ENCODE measurements around the gene FOXI2.

FOXI2 gene

DNA sequence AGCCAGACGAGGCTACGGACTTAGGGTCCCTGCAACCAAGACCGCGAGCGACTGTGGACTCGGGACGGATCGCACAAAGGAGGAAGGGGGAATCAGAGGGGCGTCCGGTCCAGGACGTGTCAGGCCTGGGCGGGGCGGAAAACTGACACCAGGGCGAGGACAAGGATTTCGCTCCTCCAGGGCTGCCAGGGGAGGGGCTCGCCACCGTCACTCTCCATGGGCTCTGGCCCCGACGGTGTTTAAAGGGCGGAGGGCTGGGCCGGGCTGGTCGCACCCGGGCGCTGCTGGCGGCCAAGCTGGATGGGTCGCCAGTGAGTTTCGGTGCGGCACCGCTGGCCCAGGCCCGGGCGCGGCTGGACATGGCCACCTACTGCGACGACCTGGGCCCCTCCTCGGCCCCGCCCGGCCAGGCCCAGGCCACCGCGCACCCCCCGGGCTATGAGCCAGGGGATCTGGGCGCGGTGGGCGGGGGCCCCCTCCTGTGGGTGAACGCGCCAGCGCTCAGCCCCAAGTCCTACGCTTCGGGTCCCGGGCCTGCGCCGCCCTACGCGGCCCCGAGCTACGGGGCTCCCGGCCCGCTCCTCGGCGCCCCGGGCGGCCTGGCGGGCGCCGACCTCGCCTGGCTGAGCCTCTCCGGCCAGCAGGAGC is at the start of gene FOXI2:
Gene FOXI2 (plus strand): TSS at position 271 of the 648 bp plus-strand sequence. CDS start 89 bp downstream, at position 360.
- Histone ChIP-seq H3K9me3 (ENCODE audit: low read length) (no peaks in the 10 kb centered on the region), H2AFZ (ENCODE audit: low read depth, low read length) (no peak within 1 kb of the TSS), H3K27me3 (ENCODE audit: insufficient read depth, low read length) (peaks cover 75% of the 10 kb centered on the region), H3K36me3 (ENCODE audit: insufficient read depth, low read length) (no peaks in the 10 kb centered on the region), H3K4me3 (ENCODE audit: low read length) (no peak within 1 kb of the TSS), H3K4me1 (ENCODE audit: insufficient read depth, low read length) (no peaks in the 10 kb centered on the region)

DNA sequence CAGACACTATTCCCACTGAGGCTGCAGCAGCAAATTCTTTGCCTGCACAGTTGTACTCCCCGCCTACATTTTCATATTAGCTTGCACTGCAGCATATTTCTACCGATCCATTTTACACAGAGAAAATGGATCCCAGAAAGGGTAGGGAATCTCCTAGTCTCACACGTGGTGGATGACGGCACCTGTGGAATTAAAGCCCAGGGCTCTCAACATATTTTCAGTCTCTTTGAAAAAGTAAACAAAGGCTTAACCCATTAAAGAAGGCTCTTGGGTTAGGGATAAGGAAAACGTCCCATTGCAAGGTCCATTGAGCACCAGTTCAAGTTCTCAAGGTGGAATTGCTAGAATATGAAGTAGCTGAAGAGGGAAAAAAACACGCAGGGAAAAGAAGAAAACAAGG is 49.4 kb upstream of the FOXI2 start:
- H3K27me3 ChIP-seq (ENCODE audit: insufficient read depth, low read length): no peaks in the 10 kb centered on the region
- H2AFZ ChIP-seq (ENCODE audit: low read depth, low read length): no peak overlapping the region
- no peaks in the 10 kb centered on the region for H3K36me3 ChIP-seq (ENCODE audit: insufficient read depth, low read length)
- H3K4me3 ChIP-seq (ENCODE audit: low read length): no peak overlapping the region
- no peaks in the 10 kb centered on the region for H3K9me3 ChIP-seq (ENCODE audit: low read length)
- no peaks in the 10 kb centered on the region for H3K4me1 ChIP-seq (ENCODE audit: insufficient read depth, low read length)

DNA sequence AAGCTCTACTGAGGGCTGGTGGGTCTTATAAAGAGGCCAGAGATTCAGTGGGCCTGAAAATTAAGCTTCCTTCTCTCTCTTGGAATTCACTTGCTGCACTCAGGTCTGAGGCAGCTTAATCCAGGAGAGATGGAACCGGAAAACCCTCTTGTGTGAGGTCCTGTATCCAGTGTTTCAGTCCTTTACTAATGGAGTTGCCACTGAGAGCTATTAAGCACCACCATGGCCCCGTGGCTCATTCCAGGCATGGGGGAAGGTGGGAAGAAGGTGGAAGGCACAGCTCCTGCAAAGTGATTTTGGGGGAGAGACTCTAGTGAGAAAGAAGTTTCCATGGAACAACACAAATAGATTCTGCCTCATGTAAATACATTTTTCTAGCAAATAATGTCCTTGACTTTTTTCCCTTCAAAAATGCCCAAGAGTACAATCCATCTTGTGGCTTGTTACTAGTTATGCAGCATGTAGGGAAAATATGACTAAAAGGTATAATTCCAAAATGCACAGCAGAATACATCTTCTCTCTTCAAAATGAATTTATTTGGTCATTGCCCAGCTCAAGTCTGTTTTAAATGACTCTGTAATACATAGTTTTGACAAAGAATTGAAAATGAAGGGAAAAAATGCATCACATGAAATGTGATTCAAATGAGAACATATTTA is 46.7 kb upstream of the FOXI2 start:
- Histone ChIP-seq H3K4me1 (ENCODE audit: insufficient read depth, low read length) (no peaks in the 10 kb centered on the region), H3K36me3 (ENCODE audit: insufficient read depth, low read length) (no peaks in the 10 kb centered on the region), H3K4me3 (ENCODE audit: low read length) (no peak overlapping the region), H2AFZ (ENCODE audit: low read depth, low read length) (no peak overlapping the region), H3K9me3 (ENCODE audit: low read length) (no peaks in the 10 kb centered on the region), H3K27me3 (ENCODE audit: insufficient read depth, low read length) (no peaks in the 10 kb centered on the region)

DNA sequence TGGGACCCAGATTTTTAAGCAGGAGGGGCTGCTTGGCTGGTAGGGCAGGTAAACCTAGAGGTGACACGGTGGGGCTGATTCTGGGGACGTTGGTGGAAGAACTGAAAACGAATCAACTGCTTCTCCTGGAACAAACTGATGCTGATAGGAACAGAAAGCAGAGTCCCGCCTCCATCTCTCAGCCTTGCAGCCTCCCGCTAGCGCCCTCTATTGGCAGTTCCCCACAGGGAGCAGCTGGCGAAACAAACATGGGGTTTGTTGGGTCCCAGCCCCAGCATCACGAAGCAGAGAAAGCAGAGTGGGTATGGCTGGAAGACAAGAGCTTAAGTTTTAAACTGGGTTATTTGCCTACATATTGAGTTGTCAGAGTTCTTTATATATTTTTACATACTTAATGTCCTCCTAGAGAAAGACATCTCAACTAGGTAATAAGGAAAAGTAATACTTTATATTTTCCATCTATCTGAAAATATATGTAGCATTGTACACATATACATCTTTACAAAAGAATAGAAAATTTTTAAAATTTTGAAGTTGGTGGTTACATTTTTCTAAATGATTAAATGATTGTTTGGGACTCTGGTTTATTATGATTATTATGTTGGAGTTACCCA is 42.3 kb upstream of the FOXI2 start:
- Histone ChIP-seq H3K27me3 (ENCODE audit: insufficient read depth, low read length) (no peaks in the 10 kb centered on the region), H3K36me3 (ENCODE audit: insufficient read depth, low read length) (no peaks in the 10 kb centered on the region), H3K4me3 (ENCODE audit: low read length) (no peak overlapping the region), H2AFZ (ENCODE audit: low read depth, low read length) (no peak overlapping the region), H3K9me3 (ENCODE audit: low read length) (no peaks in the 10 kb centered on the region), H3K4me1 (ENCODE audit: insufficient read depth, low read length) (no peaks in the 10 kb centered on the region)

DNA sequence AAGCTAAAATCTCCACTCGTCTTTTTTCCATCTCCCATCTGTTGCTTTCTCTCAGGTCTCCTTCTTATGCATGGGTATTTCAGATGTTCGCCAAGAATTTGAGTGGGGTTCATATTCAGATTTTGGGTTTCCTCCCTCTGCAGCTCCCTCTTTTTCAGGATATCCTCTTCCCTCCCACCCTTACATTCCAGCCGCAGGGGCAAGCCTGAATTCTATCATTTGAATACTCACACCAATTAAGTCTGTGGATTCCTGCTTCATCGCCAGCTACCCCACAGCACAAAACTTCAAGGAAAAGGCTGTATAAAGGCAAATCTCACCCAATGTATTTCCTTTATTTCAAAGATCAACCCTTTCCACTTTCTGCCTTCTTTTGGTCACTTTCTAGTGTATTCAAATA is 41.6 kb upstream of the FOXI2 start:
- Histone ChIP-seq H3K4me3 (ENCODE audit: low read length) (no peak overlapping the region), H2AFZ (ENCODE audit: low read depth, low read length) (no peak overlapping the region), H3K27me3 (ENCODE audit: insufficient read depth, low read length) (peaks cover 2% of the 10 kb centered on the region), H3K4me1 (ENCODE audit: insufficient read depth, low read length) (no peaks in the 10 kb centered on the region), H3K36me3 (ENCODE audit: insufficient read depth, low read length) (no peaks in the 10 kb centered on the region), H3K9me3 (ENCODE audit: low read length) (no peaks in the 10 kb centered on the region)

DNA sequence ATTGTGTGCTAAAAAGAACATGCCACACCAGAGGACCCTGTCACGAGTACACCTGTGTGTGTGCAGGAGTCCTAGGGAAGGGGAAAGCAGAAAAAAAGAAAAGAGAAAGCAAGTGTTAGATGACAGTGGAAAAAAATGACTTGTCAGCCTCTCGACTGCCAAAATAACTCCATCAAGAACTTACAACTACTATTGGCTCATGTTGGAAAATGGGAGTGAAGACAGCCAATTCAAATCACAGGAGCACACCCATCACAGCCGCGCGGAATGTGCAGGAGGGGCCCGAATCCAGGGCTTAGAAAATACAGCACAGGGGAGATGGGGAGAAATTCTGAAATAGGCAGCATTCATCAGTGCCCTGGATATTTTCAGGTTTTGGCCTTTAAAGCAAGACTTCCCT is 38.1 kb upstream of the FOXI2 start:
- Histone ChIP-seq H2AFZ (ENCODE audit: low read depth, low read length) (no peak overlapping the region), H3K27me3 (ENCODE audit: insufficient read depth, low read length) (peaks cover 2% of the 10 kb centered on the region), H3K4me3 (ENCODE audit: low read length) (no peak overlapping the region), H3K36me3 (ENCODE audit: insufficient read depth, low read length) (no peaks in the 10 kb centered on the region), H3K4me1 (ENCODE audit: insufficient read depth, low read length) (no peaks in the 10 kb centered on the region), H3K9me3 (ENCODE audit: low read length) (no peaks in the 10 kb centered on the region)

DNA sequence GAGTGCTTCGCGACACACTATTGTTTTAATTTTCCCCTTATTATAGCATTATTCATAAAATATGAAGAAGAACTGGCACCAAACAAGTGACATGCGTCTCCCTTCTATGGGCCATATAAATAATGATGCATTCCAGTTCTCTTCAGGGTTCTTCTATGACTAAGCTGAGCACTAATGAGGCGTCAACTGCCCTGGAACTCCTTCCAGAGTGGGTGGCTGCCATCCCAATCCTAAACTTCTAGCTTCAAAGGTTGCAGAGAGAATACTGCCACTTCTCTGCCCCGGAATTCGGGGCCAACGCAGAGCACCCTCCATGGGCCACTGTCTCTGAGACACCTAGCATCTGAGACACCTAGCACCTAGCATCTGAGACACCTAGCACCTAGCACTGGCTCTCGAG is 37.7 kb upstream of the FOXI2 start:
- Histone ChIP-seq H3K27me3 (ENCODE audit: insufficient read depth, low read length) (peaks cover 2% of the 10 kb centered on the region), H3K4me3 (ENCODE audit: low read length) (no peak overlapping the region), H3K4me1 (ENCODE audit: insufficient read depth, low read length) (no peaks in the 10 kb centered on the region), H3K36me3 (ENCODE audit: insufficient read depth, low read length) (no peaks in the 10 kb centered on the region), H3K9me3 (ENCODE audit: low read length) (no peaks in the 10 kb centered on the region), H2AFZ (ENCODE audit: low read depth, low read length) (no peak overlapping the region)

DNA sequence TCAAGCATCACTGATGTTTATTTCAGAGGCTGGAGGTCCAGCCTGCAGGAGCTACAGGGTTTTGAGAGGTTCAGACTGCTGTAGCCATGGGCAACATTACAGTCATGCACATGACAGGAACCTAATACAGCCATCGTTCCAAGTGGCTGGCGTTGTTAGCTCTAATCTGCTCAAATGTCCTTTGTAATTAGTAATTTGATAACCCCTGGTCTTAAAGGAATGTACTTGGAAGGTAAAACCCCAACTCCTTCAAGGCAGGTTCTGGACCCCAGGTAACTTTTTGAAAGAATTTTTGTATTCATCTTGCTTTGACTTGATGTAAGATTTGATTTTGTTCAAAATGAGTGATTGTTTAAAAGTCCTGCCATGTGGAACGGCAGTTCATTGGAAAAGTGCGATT is 34.7 kb upstream of the FOXI2 start:
- Histone ChIP-seq H3K4me1 (ENCODE audit: insufficient read depth, low read length) (no peaks in the 10 kb centered on the region), H3K36me3 (ENCODE audit: insufficient read depth, low read length) (no peaks in the 10 kb centered on the region), H3K4me3 (ENCODE audit: low read length) (no peak overlapping the region), H2AFZ (ENCODE audit: low read depth, low read length) (no peak overlapping the region), H3K27me3 (ENCODE audit: insufficient read depth, low read length) (peaks cover 2% of the 10 kb centered on the region), H3K9me3 (ENCODE audit: low read length) (no peaks in the 10 kb centered on the region)

DNA sequence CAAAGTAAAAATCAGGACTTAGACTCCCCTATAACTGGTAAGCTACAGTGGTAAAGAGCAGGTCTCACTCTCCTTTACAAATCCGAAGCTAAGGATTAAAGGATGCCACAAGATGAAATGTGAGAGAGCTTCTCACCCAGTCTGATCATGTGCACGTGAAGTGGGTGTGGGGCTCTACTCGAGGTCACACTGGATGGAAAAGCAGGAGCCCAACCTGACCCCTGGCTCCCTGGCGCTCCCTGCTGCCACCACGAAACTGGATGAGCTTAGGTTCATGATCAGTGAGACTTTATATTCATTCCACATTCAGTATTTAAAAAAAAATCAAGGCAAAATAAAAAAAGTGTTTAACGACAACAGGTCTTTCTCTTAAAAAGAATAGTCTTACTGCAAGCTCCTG is 21.7 kb upstream of the FOXI2 start:
- H2AFZ ChIP-seq (ENCODE audit: low read depth, low read length): no peak overlapping the region
- H3K4me1 ChIP-seq (ENCODE audit: insufficient read depth, low read length): no peaks in the 10 kb centered on the region
- H3K4me3 ChIP-seq (ENCODE audit: low read length): no peak overlapping the region
- H3K9me3 ChIP-seq (ENCODE audit: low read length): no peaks in the 10 kb centered on the region
- no peaks in the 10 kb centered on the region for H3K36me3 ChIP-seq (ENCODE audit: insufficient read depth, low read length)
- H3K27me3 ChIP-seq (ENCODE audit: insufficient read depth, low read length): no peaks in the 10 kb centered on the region

DNA sequence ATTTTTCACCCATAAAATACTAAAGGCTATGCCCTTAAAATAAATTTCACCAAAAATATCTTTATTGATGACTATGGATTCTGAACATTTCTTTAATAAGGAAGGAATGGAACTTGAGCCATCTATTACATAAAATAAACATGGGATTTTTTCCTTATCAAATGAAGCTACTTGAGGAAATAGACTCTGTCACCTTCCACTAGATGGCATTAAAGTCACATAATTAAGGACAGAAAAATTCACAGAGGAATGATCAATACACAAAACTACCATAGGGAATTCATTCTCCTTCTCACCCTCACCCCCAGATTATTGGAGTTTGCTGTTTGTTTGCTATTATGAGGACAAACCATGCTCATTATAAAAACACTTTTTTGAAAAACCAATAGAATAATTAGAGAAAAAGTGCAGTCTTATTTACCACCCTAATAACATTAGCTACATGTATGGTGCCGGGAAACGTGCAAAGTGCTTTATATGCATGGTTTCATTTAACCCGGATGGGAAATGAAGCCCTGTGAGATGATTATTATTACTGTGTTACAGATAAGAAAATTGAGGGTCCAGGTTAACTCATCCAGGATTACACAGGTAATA is 21.1 kb upstream of the FOXI2 start:
- H3K9me3 ChIP-seq (ENCODE audit: low read length): no peaks in the 10 kb centered on the region
- no peaks in the 10 kb centered on the region for H3K36me3 ChIP-seq (ENCODE audit: insufficient read depth, low read length)
- no peak overlapping the region for H2AFZ ChIP-seq (ENCODE audit: low read depth, low read length)
- H3K4me1 ChIP-seq (ENCODE audit: insufficient read depth, low read length): no peaks in the 10 kb centered on the region
- no peaks in the 10 kb centered on the region for H3K27me3 ChIP-seq (ENCODE audit: insufficient read depth, low read length)
- H3K4me3 ChIP-seq (ENCODE audit: low read length): no peak overlapping the region

DNA sequence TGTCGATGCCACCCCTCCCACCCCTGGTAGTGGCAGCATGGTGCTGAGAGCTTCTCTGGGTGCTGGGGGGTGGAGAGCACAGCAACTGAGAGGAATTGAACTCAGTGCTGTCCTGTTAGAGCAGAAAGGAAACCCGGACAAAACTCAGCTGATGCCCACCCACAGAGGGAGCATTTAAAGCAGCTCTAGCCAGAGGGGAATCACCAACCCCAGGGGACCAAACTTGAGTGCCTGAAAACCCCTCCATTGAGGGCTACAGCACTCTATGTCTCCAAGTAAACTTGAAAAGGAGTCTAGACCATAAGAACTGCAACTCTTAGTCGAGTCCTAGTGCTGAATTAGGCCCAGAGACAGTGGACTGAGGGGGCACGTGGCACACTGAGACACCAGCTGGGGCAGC is 16.8 kb upstream of the FOXI2 start:
- H3K4me3 ChIP-seq (ENCODE audit: low read length): no peak overlapping the region
- no peaks in the 10 kb centered on the region for H3K27me3 ChIP-seq (ENCODE audit: insufficient read depth, low read length)
- no peaks in the 10 kb centered on the region for H3K4me1 ChIP-seq (ENCODE audit: insufficient read depth, low read length)
- no peaks in the 10 kb centered on the region for H3K9me3 ChIP-seq (ENCODE audit: low read length)
- no peaks in the 10 kb centered on the region for H3K36me3 ChIP-seq (ENCODE audit: insufficient read depth, low read length)
- H2AFZ ChIP-seq (ENCODE audit: low read depth, low read length): no peak overlapping the region

DNA sequence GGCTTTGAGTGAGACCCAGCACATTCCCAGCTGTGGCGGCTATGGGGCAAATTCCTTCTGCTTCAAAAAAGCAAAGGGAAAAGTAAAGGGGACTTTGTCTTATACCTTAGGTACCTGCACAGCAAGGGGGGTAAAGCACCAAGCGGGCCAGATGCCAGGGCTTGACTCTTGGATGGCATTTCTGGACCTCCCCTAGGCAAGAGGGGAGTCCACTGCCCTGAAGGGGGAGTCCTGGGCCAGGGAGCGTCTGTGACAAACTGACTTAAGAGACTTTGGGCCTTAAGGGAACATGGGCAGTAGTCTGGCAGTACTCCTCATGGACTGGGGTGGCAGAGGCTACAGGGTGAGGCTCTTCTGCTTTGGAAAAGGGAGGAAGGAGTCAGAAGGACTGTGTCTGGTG is 16.1 kb upstream of the FOXI2 start:
- no peaks in the 10 kb centered on the region for H3K27me3 ChIP-seq (ENCODE audit: insufficient read depth, low read length)
- no peak overlapping the region for H3K4me3 ChIP-seq (ENCODE audit: low read length)
- no peaks in the 10 kb centered on the region for H3K36me3 ChIP-seq (ENCODE audit: insufficient read depth, low read length)
- H3K9me3 ChIP-seq (ENCODE audit: low read length): no peaks in the 10 kb centered on the region
- H2AFZ ChIP-seq (ENCODE audit: low read depth, low read length): no peak overlapping the region
- no peaks in the 10 kb centered on the region for H3K4me1 ChIP-seq (ENCODE audit: insufficient read depth, low read length)

DNA sequence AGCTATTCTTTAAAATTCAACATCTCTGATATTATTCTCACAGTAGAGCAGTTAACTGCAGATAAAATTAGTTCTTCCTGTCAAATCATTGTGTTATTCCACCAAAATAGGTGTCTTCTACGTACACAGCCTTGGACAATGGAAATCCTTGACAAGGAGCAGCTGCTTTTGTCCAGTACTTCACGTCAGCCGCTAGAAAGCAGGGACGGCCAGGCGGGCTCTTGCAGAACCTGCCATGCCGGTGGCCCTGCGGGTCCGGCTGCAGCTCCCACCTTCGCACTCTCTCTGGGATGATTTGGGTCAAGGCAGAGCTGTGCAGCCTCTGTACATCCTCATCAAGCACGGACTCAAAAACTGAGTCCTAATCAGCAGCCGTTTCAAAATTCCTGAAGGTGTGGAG is 2.2 kb upstream of the FOXI2 start:
- Histone ChIP-seq H2AFZ (ENCODE audit: low read depth, low read length) (no peak overlapping the region), H3K9me3 (ENCODE audit: low read length) (no peaks in the 10 kb centered on the region), H3K36me3 (ENCODE audit: insufficient read depth, low read length) (no peaks in the 10 kb centered on the region), H3K4me1 (ENCODE audit: insufficient read depth, low read length) (no peaks in the 10 kb centered on the region), H3K27me3 (ENCODE audit: insufficient read depth, low read length) (peaks cover 71% of the 10 kb centered on the region), H3K4me3 (ENCODE audit: low read length) (no peak overlapping the region)
